HepG2 (cell line): ENCODE results near the gene L3MBTL4. TPM values are rescaled to one million over a fixed set of nuclear protein-coding genes. Genes with fewer than 3 reads are reported as not detected.
A peak's percentile ranks its signal among the peaks of the same experiment; 100 is the strongest.

Experiments used
- ADNP ChIP-seq: sonication (generic); formaldehyde crosslinking; IDR thresholded peaks from 2 replicates; pipeline ENCODE4 v1.4.0; 2020; ENCODE audit warnings: missing genetic modification reagents
- ARID4A ChIP-seq: sonication (generic); formaldehyde crosslinking; IDR thresholded peaks from 2 replicates; pipeline ENCODE4 v1.5.0; 2020; ENCODE audit warnings: mild to moderate bottlenecking, missing genetic modification reagents, borderline replicate concordance
- CREB1 ChIP-seq, 2 experiments: fragments of 450-650 bp in 1 of 2; IDR thresholded peaks; 2 replicates each; pipeline ENCODE4 v1.6.1; 2016 to 2017; ENCODE audit warnings: control low read depth in 1 of 2, mild to moderate bottlenecking in 1 of 2, missing compliant biosample characterization in 1 of 2, missing genetic modification characterization in 1 of 2
- EED ChIP-seq: sonication (generic); formaldehyde crosslinking; IDR thresholded peaks from 2 replicates; pipeline ENCODE4 v1.5.0; 2020; ENCODE audit warnings: mild to moderate bottlenecking, missing genetic modification reagents
- EP300 ChIP-seq, 3 experiments: sonication (generic) in 1 of 3; formaldehyde crosslinking in 1 of 3; IDR thresholded peaks; 2 replicates each; pipeline versions ENCODE4 v1.5.1 to v1.6.1; 2011 to 2020; ENCODE audit warnings: low read depth in 2 of 3, low read length in 2 of 3, borderline replicate concordance in 1 of 3, improper control_type of control experiment in 1 of 3, mild to moderate bottlenecking in 1 of 3, missing genetic modification reagents in 1 of 3, moderate library complexity in 1 of 3
- FOSL2 ChIP-seq: sonication (generic); formaldehyde crosslinking; IDR thresholded peaks from 2 replicates; pipeline ENCODE4 v1.4.0; 2020; ENCODE audit warnings: missing genetic modification reagents
- FOXJ3 ChIP-seq: sonication (generic); formaldehyde crosslinking; IDR thresholded peaks from 2 replicates; pipeline ENCODE4 v1.4.0; 2020; ENCODE audit warnings: missing genetic modification reagents, mild to moderate bottlenecking, borderline replicate concordance
- FOXO1 ChIP-seq: sonication (generic); formaldehyde crosslinking; IDR thresholded peaks from 2 replicates; pipeline ENCODE4 v1.4.0; 2020; ENCODE audit warnings: missing genetic modification reagents
- HMGA1 ChIP-seq: sonication (generic); formaldehyde crosslinking; conservative IDR thresholded peaks from 2 replicates; pipeline ENCODE4 v1.4.0; 2020; ENCODE audit warnings: missing genetic modification reagents
- HNF4A ChIP-seq: sonication (generic); formaldehyde crosslinking; IDR thresholded peaks from 2 replicates; pipeline ENCODE4 v1.4.0; 2020; ENCODE audit warnings: missing genetic modification reagents
- IKZF5 ChIP-seq: IDR thresholded peaks from 2 replicates; pipeline ENCODE4 v1.6.1; 2018; ENCODE audit warnings: missing genetic modification reagents, mild to moderate bottlenecking, missing compliant biosample characterization
- MIER3 ChIP-seq: IDR thresholded peaks from 2 replicates; pipeline ENCODE4 v1.6.1; 2016; ENCODE audit warnings: missing compliant biosample characterization, borderline replicate concordance
- RBM39 ChIP-seq: fragments of 200-400 bp; formaldehyde crosslinking; IDR thresholded peaks from one replicate; pipeline ENCODE4 v1.6.1; 2018; ENCODE audit warnings: antibody characterized with exemption, mild to moderate bottlenecking, low read depth, low read length; ENCODE audit not compliant: poor library complexity, severe bottlenecking
- SOX6 ChIP-seq, 2 experiments: fragments of 450-650 bp in 1 of 2; sonication (generic) in 1 of 2; formaldehyde crosslinking in 1 of 2; IDR thresholded peaks; 2 replicates each; pipeline versions ENCODE4 v1.4.0 to v1.6.1; 2017 to 2020; ENCODE audit warnings: antibody characterized with exemption in 1 of 2, mild to moderate bottlenecking in 1 of 2, missing genetic modification reagents in 1 of 2
- ZNF414 ChIP-seq: sonication (generic); formaldehyde crosslinking; IDR thresholded peaks from 2 replicates; pipeline ENCODE4 v1.5.0; 2020; ENCODE audit warnings: missing genetic modification reagents
- ZNF563 ChIP-seq: sonication (generic); formaldehyde crosslinking; IDR thresholded peaks from 2 replicates; pipeline ENCODE4 v1.8.0; 2022; ENCODE audit warnings: mild to moderate bottlenecking, moderate library complexity, missing genetic modification reagents
- polyA plus RNA-seq, 8 experiments: library from polyadenylated mRNA; depleted of rRNA in 3 of 8; stranded (reverse) in 7 of 8; unstranded in 1 of 8; fragments of >200 nt; fragmentation: Illumina TruSeq in 4 of 8; extraction: Trizol in 4 of 8; gene quantifications; 2 replicates each; pipeline versions ENCODE4 v1.2.1 to v1.2.3, GENCODE V29; 2011 to 2016; ENCODE audit warnings: low read depth in 4 of 8, missing spikeins in 1 of 8, mixed read lengths in 1 of 8; ENCODE audit not compliant: insufficient read depth in 1 of 8
- total RNA-seq, 5 experiments: library from RNA; depleted of rRNA; stranded (reverse); fragments of >200 nt; fragmentation: Illumina TruSeq; extraction: Trizol; gene quantifications; 2 replicates each; pipeline ENCODE4 v1.2.3, GENCODE V29; 2016; ENCODE audit warnings: low read depth in 1 of 5
- TF ChIP-seq, protein P1 (sequence below): sonication (generic); formaldehyde crosslinking; IDR thresholded peaks from 2 replicates; pipeline ENCODE4 v1.4.0; 2020; ENCODE audit warnings: missing genetic modification reagents
- TF ChIP-seq, protein P2 (sequence below): sonication (generic); formaldehyde crosslinking; IDR thresholded peaks from 2 replicates; pipeline ENCODE4 v1.5.1; 2020; ENCODE audit warnings: mild to moderate bottlenecking, moderate library complexity, missing genetic modification reagents

The L3MBTL4 gene
- total and polyA plus RNA-seq, 2 of the 13 experiments (the other 11 are each of a cell fraction or from before 2014, with no cell fraction given): 10.8 to 13.3 TPM

DNA sequence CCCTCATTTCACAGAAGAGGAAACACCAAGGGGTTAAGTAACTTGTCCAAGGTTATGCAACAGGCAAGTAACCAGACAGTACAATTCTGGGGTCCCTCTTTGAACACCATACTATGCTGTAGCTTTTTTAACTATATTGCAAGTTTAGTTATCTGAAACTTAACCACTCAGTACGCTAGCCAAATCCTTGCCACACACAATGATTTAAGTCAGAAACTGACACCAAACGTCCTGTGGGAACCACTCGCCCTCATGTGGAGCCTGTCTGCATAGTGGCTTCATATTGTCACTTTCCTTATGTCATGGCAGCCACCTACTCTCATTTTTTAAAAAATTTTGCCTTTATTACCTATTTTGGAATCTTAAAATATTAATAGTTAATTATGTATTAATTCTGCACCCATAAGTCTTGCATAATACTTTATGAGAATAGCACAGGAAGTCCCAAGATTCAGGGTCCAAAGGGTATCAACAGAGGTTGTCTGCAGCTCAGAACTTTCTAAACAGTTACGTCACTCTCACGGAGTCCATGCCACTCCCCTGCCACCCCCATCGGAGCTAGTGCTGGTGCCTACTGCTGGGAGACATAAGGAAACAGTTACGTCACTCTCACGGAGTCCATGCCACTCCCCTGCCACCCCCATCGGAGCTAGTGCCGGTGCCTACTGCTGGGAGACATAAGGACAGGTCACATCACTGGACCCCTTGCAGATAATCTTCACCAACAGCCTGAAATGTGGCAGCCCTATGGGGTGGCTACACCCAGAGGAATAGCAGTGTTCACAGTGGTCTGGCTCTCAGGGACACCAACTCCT is 99.0 kb downstream of the L3MBTL4 start (continued):
- TF ChIP-seq IKZF5 (0 out of 2 replicates have a peak, but pooled peaks have one; percentile 23), HMGA1 (no peak), SOX6 (IDR thresholded peaks at IDR 0.05) (no peak), SOX6 (CRISPR knock-in tag; IDR thresholded peaks at IDR 0.05) (0 out of 2 replicates have a peak, but pooled peaks have one; percentile 26), FOSL2 (CRISPR knock-in tag) (no peak), MIER3 (CRISPR knock-in tag) (no peak), FOXJ3 (CRISPR knock-in tag) (0 out of 2 replicates have a peak, but pooled peaks have one; percentile 23), ZNF563 (no peak), EP300 (IDR thresholded peaks at IDR 0.05; ENCODE audit: low read depth in 2 of 2, low read length in 2 of 2) (peak in 1 of 2 experiments; percentile 5; a peak in 1 of 4 replicates), EP300 (CRISPR knock-in tag; IDR thresholded peaks at IDR 0.05; ENCODE audit: borderline replicate concordance) (no peak), FOXO1 (CRISPR knock-in tag) (no peak), ARID4A (no peak), HNF4A (CRISPR knock-in tag) (peak; percentile 64), EED (CRISPR knock-in tag) (no peak), ZNF414 (no peak), ADNP (no peak), RBM39 (no peak), CREB1 (IDR thresholded peaks at IDR 0.05) (peak; percentile 85), CREB1 (CRISPR knock-in tag; IDR thresholded peaks at IDR 0.05) (peak; percentile 30; the same call in 1 of the 2 replicates)
- TF ChIP-seq, protein P1, sequence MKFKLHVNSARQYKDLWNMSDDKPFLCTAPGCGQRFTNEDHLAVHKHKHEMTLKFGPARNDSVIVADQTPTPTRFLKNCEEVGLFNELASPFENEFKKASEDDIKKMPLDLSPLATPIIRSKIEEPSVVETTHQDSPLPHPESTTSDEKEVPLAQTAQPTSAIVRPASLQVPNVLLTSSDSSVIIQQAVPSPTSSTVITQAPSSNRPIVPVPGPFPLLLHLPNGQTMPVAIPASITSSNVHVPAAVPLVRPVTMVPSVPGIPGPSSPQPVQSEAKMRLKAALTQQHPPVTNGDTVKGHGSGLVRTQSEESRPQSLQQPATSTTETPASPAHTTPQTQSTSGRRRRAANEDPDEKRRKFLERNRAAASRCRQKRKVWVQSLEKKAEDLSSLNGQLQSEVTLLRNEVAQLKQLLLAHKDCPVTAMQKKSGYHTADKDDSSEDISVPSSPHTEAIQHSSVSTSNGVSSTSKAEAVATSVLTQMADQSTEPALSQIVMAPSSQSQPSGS (CRISPR knock-in tag): peak; percentile 64; the same call in 1 of the 2 replicates
- TF ChIP-seq, protein P2, sequence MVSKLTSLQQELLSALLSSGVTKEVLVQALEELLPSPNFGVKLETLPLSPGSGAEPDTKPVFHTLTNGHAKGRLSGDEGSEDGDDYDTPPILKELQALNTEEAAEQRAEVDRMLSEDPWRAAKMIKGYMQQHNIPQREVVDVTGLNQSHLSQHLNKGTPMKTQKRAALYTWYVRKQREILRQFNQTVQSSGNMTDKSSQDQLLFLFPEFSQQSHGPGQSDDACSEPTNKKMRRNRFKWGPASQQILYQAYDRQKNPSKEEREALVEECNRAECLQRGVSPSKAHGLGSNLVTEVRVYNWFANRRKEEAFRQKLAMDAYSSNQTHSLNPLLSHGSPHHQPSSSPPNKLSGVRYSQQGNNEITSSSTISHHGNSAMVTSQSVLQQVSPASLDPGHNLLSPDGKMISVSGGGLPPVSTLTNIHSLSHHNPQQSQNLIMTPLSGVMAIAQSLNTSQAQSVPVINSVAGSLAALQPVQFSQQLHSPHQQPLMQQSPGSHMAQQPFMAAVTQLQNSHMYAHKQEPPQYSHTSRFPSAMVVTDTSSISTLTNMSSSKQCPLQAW (CRISPR knock-in tag): peak; percentile 33; the same call in 1 of the 2 replicates
